Activated T-cell treated with anti-CD3 and anti-CD28 coated beads for 48 hours (primary cell): Measurements from ENCODE around the gene ANAPC16.

ENCODE experiments used
- DNase-seq: peaks from one replicate; pipeline ENCODE4 v3.0.0-alpha.2; 2020; ENCODE audit warnings: low read depth

Gene ANAPC16

DNA sequence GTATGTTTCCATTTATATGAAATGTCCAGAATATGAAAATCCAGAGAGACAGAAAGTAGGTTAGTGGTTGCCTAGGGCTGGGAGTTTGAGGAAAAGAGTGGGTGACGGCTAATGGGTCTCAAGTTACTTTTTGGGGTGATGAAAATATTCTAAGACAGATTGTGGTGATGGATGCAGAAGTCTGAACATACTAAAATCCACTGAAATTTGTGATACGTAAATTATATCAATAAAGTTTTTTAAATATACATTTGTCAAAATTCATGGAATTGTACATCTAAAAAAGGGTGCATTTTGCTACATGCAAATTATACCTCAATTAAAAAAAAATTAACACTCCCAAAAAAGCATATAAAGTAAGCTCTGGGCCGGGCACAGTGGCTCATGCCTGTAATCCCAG is 67.3 kb downstream of the ANAPC16 start:
- no peak for DNase-seq
